Measurements from ENCODE around the gene SPNS2.

SPNS2 gene

GRCh38 chr17:4503283-4504025 is 4.8 kb downstream of the SPNS2 start:
- DNase-seq (ENCODE audit: low spot score) = no peak

GRCh38 chr17:4504188-4504587 is 5.5 kb downstream of the SPNS2 start:
- DNase-seq (ENCODE audit: low spot score) = no peak

DNA sequence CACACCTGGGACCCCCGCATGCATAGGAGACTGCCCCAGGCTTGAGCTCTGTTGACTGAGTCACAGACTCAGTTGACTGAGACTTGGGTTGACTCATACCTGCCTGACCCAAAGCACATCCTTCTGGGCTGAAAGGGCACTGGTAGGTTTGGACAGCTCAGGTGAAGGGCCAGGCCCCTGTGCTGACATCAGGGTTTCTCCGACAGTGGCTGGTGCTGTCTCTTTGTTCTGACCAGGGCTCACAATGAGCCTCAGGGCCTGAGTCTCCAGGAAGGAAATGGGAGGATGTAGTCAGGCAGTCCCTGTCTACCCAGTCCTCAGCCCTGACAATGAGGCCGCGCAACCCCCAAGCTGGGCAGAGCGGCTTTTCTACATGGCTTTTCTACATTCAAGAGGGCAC is 6.5 kb downstream of the SPNS2 start:
- DNase-seq (ENCODE audit: low spot score) = no peak

DNA sequence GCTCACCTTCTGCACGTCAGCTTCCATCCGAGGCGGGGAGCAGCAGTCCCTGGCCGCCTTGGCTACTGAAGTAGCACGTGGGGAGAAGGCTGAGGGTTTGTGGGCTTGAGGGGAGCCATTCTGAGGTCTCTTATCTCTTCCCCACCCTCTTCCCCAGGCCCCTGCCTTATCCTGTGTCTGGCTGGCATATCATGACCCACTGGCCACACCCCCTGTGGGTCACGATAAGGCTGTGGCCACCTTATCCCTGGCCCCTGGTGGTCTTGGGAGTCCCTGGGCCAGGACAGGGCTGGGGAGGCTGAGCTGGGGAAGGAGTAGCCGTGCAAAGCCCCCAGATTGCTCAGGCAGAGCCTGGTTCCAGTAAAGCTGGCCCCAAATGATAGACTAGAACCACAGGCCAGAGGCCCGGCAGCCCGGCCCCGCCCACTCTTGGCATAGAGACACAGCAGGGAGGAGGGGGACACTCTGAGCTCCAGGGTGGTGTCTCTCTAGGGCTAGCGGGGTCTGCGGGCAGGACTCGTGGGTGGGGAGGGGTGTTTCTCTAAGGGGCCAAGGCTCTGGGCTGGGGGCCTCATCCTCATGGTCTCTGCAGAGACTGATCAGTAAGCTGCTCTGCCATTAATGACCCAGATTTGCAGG is 7.6 kb downstream of the SPNS2 start:
- DNase-seq (ENCODE audit: low spot score) = no peak

- DNase-seq (ENCODE audit: low spot score) = no peak
Observed at GRCh38 chr17:4506892-4507291, 8.2 kb downstream of the SPNS2 start.

- DNase-seq (ENCODE audit: low spot score) = no peak
Observed at GRCh38 chr17:4507361-4508111, 8.9 kb downstream of the SPNS2 start.

- DNase-seq (ENCODE audit: low spot score) = no peak
Observed at GRCh38 chr17:4508207-4508606, 9.5 kb downstream of the SPNS2 start.

GRCh38 chr17:4509401-4509800 is 10.7 kb downstream of the SPNS2 start:
- DNase-seq (ENCODE audit: low spot score) = no peak

DNA sequence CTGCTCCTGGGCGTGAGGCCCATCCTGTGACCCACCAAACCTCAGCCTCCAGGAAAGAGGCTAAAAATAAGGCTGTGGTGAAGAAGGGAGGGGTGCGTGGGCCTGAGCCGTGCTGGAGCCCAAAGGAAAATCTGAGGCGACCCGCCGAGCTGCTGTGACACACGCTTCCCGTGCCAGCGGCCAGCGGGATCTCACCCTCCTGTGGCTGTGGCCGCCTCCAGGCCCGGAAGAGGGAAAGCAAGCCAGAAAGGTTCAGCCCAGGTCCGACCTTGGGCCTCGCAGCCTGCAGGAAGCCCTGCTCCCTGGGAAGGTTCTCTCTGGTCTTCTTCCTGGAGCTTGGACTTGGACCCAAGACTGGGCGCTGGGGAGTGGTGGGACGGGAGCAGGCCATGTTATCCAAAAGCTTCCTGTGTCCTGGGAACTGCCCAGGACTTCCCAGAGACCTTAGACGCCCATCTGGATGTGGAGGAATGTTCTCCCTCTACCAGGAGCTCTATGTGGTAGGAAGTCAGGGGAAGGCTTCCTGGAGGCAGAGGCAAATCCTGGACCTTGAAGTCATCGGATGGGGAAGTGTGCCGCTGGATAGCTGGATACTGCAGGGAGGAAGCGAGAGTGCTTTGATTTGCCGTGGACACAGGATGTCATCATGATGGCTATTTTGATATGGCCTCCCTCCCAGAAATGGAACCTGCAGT is 11.4 kb downstream of the SPNS2 start:
- DNase-seq (ENCODE audit: low spot score) = peak; percentile 70

DNA sequence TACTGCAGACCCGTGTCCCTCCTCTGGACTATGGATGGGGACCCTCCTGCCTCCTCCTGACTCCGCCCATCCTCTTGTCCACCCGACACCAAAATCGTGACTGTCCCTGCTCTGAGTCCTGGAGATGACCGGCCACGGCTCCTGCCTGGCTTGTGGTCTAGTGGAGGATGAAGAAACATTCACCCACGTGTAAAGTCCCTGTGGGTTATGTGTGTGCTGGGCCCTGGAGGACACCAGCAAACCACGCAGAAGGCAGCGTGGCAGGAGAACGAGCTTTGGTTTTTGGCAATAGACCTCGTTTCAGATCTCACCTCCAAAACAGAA is 11.9 kb downstream of the SPNS2 start:
- DNase-seq (ENCODE audit: low spot score) = no peak

DNA sequence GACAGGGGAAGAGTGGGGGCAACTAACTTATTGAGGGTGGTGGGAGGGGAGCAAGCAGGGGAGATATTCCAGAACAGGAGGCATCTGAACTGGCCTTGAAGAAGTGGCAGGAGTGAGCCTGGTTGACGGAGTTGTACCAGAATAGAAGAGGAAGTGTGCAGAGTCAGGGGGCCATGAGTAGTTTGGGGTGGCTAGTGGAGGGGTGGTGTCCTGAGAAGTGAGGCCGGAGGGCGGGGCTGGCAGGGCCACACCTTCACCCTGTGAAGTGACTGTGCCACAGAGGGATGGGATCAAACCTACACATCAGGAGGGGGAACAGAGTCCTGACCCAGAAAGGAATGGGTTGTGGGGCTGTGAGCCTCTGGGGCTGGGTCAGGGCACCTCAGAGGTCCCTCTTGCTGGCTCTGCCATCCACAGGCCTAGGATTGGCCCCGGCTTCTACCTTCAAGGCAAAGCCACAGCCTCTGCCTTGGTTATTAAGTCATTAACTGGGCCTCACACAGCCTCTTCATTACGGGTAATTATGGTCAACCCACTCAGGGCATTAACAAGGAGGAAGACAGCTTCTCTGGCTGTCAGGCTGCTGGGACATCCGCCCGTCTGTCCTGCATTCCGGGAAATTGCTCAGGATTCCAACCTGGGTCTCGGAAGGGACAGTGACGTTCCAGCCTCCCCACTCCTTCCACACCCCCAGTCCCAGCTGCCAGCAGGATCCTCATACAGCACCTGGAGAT is 12.7 kb downstream of the SPNS2 start:
- no peak for DNase-seq (ENCODE audit: low spot score)

DNA sequence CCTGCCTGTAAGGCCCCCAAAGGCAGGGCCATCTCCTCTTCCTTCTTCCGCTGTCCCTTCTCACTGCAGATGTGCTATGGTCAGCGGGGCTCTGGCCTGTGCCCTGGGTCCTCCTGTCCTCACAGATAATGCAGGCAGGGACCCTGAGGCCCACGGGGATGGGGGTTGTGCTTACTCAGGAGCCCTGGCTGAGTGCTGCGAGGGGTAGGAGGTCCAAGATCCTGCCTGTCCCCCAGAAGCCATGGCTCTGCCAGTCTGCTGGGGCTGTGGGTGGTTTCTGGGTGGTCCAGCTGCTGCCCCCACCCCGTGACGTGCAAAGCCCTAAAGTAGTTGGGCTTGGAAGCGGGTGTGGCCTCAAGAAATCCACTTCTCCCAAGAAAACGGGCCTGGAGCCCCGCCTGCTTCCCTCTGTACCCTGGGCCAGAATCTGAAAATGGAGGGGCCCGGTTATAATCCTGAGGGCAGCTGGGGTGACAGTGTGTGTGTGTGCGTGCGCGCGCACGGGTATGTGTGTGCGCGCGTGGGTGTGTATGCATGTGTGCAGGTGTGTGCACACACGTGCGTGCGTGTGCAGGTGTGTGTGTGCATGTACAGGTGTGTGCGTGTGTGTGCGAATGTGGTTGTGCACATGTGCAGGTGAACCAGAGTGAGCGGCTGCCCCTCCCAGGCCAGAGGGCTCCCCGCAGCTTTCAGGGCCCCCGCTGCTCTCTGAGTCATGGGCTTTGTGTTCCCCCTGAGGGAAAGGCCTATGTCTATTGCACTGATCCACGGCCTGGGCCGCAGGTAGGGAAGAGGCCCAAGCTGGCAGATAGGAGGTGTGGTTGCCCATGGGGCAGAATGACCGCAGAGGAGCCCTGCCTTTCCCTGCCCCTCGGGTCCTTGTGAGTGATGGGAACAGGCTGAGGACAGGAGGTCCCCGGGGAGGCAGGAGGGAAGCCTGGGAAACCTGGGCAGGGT is 13.8 kb downstream of the SPNS2 start:
- no peak for DNase-seq (ENCODE audit: low spot score)

GRCh38 chr17:4513113-4514032 is 14.7 kb downstream of the SPNS2 start:
- no peak for DNase-seq (ENCODE audit: low spot score)

DNA sequence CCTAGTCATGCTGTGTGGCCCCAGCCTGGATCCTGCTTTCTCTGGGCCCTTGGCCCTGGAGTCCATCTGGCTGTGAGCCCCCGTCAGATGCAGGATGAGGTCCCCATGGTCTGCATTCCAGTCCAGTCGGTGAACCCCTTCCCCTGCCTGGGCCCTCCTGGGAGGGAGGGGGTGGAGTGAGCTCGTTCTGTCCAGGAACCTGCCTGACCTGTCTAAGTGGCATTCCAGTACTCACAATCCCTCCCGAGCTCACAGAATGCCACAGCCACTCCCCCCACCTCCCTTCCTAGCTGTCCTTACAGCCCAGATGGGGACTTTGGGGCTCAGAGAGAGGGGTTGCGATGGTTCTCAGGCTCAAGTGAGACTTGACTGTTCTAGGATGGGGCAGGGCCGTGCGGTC is 15.5 kb downstream of the SPNS2 start:
- no peak for DNase-seq (ENCODE audit: low spot score)

DNA sequence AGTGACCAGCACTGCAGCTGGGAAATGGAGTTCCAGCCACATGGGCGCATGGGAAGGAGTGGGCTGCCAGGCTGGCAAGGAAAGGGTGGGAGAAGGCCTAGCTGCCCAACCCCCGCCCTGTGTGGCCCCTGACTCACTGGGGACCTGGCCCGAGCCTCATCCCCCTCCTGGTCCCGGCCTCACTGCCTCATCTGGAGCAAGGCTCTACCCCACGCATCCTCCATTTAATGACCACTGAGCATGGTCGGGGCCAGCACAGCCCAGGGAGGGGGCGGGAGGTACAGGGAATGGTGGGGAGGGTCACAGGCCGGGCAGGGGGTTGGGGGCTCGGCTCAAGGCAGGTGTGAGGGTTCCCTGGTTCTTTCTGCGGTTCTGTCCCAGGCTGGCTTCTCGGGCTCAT is 16.1 kb downstream of the SPNS2 start:
- no peak for DNase-seq (ENCODE audit: low spot score)

DNA sequence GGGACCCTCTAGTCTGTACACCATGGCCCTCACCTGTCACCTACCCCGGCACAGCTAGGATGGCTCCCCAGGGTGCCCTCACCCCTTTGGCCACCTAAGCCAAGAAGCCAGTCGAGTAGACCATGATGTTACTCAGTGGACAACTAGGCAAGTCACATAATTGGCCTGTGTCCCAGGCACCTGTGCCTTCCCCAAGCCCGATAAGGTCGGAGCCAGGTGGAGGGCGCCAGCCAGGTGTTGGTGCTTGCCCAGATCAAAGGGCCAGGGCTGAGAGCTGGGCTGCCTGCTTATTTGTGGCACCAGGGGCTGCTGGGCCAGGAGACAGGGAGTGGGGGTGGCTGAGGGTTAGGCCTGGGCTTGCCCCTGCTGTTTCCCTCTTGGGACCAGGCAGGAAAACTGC is 16.8 kb downstream of the SPNS2 start:
- no peak for DNase-seq (ENCODE audit: low spot score)

DNA sequence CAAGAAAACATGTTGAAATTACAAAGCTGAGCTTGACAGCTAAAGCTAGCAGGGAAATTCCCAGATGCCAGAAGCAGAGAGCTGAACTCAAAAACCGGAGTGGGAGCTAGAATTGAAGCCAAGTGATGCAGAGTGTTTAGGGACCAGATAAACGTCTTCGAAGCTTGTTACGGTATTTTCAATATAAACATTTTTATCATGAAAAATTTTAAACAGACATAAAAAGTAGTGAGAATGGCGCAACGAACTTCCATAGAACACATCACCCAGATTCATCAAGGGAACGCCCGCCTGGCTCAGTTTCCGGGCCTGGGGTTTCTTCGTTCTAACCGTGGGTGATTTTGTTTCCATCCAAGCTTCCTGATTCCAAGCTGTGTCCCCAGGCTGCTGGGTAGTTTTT is 18.1 kb downstream of the SPNS2 start:
- no peak for DNase-seq (ENCODE audit: low spot score)

GRCh38 chr17:4518901-4519300 is 20.2 kb downstream of the SPNS2 start:
- no peak for DNase-seq (ENCODE audit: low spot score)

- no peak for DNase-seq (ENCODE audit: low spot score)
Observed at GRCh38 chr17:4519361-4519788, 20.7 kb downstream of the SPNS2 start.
